ENCODE results near the gene TBCC. TPM values are rescaled to one million over a fixed set of nuclear protein-coding genes. Genes with fewer than 3 reads are reported as not detected.
"Not testable (repeated sequence)": the region's sequence is repeated elsewhere in the genome, so short reads cannot be mapped to it uniquely, and the experiment has no call there.

The TBCC gene
- total RNA-seq, 1 donor from 2014 or later, result 79.1 TPM

DNA sequence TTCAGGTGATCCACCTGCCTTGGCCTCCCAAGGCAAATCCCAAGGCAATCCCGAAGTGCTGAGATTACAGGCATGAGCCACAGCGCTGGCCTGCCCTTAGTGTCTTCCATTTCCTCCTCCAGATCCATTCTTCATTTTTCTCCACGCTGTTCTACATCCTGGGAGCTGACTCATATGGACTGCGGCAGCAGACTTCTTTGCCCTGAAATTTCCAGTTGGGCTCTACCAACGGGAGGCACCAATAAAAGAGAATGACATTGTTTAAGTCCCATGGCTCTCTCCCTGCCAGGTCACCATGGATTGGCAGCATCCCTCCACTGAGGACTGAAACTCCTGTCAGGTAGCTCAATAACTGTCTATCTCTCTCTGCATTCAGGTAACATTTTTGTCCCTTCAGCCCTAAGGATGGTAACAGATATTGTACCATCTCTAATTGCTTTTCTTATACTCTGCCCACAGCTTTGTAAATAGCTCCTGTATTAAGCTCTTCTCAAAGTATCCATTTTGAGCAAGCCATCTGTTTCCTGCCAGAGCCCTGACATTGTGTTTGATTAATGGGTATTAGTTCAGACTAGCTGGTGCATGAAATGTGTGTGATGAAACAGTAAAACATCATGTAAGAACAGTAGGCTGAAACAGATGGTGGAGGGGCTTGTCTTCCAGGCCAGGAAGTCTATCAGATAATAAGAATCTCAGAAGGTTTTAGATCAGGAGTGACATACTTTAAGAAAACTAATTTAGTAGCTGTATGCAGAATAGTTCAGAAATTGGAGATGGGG is 3.6 kb downstream of the TBCC start:
- DNase-seq (ENCODE audit: low spot score in 2 of 2) (no peak), FAIRE-seq (no peak)

DNA sequence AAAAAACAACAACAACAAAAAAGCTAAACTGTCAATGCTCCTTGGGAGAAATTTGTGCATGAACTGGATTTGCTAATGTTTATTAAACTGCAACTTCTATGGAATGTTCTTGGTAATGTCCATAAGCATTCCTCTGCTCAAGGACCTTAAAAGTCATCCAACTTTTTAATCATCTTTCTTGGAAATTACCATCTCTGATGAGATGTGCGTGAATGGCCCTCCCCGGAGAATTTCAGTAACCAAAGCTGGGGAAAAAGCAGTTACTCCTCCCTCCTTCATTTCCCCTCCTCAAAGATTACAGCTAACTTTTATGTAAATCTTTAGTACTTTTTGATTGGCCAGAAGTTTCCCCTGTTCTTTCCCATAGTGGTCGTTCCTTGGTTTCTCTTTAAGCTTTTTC is 5.2 kb downstream of the TBCC start:
- DNase-seq (ENCODE audit: low spot score in 2 of 2) (no peak), FAIRE-seq (no peak)

DNA sequence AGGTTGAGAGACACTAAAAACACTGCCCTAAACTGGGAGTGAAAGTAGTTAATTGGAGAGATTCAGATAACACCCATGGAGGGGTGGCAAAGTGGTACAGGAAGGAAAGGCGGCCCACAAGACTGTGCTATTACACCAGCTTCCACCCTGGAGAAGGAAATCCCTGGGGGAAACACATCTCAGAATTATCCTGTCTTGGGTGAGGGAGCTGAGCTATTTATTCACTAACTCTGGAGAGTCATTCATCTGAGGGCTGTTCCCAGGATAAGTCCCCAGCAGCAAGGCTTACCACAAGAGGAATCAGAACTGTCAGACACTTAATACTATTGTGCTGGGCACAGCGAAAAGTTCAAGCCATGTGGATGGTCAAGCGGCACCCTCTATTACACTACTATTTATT is 9.9 kb downstream of the TBCC start:
- FAIRE-seq, result no peak
- DNase-seq (ENCODE audit: low spot score in 2 of 2), result no peak

DNA sequence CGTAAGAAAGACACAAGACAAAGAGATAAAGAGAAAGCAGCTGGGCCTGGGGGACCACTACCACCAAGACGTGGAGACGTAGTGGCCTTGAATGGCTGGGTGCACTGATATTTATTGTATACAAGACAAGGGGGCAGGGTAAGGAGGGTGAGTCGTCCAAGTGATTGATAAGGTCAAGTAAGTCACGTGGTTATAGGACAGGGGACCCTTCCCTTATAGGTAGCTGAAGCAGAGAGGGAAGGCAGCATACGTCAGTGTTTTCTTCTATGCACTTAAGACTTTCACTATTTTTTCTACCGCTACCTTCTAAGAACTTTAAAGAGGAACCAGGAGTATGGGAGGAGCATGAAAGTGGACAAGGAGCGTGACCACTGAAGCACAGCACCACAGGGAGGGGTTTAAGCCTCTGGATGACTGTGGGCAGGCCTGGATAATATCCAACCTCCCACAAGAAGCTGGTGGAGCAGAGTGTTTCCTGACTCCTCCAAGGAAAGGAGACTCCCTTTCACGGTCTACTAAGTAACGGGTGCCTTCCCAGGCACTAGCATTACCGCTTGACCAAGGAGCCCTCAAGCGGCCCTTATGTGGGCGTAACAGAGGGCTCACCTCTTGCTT is 11.9 kb downstream of the TBCC start:
- FAIRE-seq; DNase-seq (ENCODE audit: low spot score in 2 of 2): not testable (repeated sequence)

DNA sequence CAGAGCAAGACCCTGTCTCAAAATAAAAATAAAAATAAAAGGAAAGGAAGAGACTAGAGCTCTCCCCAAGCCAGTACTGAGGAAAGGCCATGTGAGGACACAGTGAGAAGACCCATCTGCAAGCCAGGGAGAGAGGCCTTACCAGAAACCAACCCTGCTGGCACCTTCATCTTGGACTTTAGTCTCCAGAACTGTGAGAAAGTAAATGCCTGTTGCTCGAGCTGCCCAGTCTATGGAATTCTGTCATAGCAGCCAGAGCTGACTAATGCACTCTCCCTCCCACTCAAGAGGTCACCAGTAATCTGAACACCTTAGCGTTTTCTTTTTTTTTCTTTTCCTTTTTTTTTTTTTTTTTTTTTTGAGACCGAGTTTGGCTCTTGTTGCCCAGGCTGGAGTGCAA is 16.2 kb downstream of the TBCC start:
- no peak for DNase-seq (ENCODE audit: low spot score in 2 of 2)
- no peak for FAIRE-seq

DNA sequence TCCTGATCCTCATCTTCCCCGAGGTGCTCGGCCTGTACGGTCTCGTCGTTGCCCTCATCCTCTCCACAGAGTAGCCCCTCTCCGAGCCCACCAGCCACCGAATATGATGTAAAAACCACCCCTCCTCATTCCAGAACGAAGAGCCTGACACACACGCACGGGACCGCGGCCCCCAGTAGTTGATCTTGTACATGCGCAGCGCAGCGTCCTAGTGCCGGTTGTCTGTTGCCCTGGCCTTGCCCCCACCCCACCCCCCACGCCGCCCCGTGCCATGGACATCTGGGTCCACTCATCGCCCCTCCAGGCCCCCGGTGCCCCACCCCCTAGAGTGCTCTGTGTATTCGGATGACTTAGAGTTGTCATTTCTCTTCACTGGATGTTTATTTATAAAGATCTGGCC is 18.3 kb downstream of the TBCC start:
- FAIRE-seq (no peak), DNase-seq (ENCODE audit: low spot score in 2 of 2) (no peak)

DNA sequence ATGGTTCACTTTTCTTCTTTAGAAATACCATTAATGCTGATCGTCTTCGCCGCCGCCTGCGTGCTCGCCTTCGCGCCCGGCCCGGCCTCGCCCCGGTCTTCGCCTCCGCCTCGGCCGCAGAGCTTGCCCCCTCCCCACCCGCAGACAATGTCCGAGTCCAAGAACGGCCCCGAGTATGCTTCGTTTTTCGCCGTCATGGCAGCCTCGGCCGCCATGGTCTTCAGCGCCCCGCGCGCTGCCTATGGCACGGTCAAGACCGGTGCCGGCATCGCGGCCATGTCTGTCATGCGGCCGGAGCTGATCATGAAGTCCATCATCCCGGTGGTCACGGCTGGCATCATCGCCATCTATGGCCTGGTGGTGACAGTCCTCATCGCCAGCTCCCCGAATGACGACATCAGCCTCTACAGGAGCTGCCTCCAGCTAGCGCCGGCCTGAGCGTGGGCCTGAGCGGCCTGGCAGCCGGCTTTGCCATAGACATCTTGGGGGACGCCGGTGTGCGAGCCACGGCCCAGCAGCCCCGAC is 18.8 kb downstream of the TBCC start:
- DNase-seq (ENCODE audit: low spot score in 2 of 2), result peak in 1 of 2 donors; percentile 29
- FAIRE-seq, result no peak

DNA sequence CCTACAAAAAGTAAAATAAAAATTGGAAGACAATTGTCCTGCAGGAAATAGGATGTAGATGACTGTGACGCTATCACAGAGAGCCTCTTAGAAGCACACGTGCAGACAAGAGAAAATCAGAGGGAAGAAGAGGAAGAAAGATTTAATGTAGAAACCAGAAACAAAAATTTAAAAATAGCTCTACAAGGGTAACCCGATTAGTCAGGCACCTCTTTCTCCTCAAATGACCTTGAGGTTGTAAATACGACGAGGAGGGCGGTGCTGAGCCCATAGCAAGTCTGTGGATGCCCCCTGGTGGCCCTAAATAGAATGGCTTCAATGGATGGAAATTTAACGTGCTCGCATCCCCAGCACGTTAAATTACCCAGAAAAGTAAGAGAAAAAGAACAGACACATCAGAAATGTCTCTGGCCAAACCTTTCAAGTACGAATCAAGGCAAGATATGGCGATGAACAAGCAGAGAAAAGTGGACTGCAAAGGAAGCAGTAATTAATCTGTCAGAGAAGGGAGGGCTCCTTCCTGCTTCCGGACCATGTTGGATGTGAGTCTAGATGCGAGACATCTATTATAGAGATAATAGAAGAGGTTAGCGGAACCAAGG is 19.3 kb downstream of the TBCC start:
- DNase-seq (ENCODE audit: low spot score in 2 of 2) (peak; percentile 78 to 86), FAIRE-seq (no peak)

DNA sequence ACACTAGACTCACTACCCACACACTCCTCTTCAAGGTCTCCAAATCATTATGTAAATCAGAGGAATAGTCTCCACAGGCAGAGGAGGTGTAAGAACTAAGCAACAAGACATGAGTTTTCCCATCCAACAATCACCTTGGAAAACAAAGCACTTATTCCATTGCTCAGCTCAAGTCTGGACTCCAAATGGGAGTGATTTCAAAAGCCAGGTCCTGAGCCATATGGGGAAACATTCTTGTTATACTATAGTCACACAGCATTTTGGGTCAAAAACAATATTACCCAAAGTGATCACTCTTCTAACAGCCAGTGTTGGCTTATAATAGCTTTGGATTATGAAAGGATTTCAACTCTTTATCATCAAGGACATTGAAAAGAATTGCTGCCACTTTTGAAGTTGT is 19.9 kb downstream of the TBCC start:
- no peak for DNase-seq (ENCODE audit: low spot score in 2 of 2)

DNA sequence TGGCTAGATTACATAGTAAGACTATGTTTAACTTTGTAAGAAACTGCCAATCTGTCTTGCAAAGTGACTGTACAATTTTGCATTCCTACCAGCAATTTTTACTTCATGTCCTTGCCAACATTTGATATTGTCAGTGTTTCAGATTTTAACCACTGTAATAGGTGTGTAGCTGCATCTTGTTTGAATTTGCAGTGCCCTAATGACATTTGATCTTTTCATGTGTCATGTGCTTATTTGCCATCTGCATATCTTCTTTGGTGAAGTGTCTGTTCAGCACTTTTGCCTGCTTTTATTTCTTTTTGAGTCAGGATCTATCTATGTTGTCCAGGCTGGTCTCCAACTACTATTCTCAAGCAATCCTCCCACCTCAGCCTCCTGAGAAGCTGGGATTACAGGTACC is 21.1 kb downstream of the TBCC start:
- FAIRE-seq (no peak), DNase-seq (ENCODE audit: low spot score in 2 of 2) (no peak)

More for the DNA sequence above, 19.9 kb downstream of the TBCC start:
- FAIRE-seq, result no peak

DNA sequence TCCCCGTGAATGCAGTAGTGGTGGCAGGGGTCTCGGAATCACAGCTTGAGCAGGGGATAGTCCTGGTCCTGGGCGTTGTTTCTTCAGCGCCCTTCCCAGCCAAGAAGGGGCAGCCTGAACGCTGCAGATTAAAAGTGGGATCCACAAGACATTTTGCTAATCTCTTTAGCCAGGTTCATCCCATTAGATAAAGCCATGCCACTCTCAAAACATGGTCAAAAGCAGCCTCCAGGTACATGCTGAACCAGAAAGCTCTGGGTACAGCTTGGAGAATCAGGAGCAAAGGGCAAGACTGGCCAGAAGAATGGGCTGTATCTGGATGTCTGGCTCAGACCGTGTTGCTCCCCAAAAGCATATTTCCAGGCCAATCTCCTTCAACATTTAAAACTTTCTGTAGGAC is 23.4 kb downstream of the TBCC start, which contains the start of gene PRPH2:
PRPH2 (minus strand) TSS at position 101 of the 400 bp plus-strand sequence. CDS start 263 bp downstream, outside the sequence.
- DNase-seq (ENCODE audit: low spot score in 2 of 2), result no peak
- FAIRE-seq, result no peak

DNA sequence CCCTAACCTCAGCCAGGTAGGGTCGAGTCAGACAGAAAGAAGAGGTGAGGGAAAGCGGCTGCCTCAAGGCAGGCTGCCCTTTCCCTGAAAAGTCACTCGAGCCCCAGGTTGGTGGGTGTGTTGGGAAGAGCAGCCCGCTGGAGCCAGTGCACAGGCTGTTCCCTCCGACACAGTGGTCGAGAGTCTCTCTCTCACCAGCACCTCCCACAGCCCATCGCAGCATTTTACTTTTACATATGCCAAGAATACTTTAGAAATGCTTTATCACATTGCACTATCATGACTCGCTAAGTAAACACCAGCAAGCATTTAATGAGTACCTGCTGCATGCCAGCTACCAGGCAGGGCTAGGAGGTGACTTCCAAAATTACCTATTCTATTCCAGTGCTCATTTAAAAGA is 25.2 kb downstream of the TBCC start:
- DNase-seq (ENCODE audit: low spot score in 2 of 2) (no peak), FAIRE-seq (no peak)

DNA sequence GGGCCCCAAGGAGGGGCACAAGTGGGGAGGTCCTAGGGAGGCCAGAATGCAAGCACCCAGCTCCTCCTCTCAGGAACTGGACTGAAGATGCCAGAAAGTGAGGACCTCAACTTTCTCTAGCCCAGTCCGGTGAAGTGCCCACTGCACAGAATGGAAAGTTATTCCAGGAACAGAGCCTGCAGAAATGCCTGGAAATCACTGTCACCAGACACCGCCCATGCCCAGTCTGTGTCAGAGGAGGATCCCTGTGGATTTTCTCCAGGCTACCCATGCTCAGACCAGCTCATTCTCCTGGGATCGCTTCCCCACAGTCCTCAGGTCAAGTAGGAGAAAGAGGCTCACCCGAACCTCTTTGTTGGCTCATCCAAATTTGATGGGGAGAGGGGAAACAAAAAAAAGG is 30.0 kb downstream of the TBCC start:
- FAIRE-seq (no peak), DNase-seq (ENCODE audit: low spot score in 2 of 2) (no peak)

DNA sequence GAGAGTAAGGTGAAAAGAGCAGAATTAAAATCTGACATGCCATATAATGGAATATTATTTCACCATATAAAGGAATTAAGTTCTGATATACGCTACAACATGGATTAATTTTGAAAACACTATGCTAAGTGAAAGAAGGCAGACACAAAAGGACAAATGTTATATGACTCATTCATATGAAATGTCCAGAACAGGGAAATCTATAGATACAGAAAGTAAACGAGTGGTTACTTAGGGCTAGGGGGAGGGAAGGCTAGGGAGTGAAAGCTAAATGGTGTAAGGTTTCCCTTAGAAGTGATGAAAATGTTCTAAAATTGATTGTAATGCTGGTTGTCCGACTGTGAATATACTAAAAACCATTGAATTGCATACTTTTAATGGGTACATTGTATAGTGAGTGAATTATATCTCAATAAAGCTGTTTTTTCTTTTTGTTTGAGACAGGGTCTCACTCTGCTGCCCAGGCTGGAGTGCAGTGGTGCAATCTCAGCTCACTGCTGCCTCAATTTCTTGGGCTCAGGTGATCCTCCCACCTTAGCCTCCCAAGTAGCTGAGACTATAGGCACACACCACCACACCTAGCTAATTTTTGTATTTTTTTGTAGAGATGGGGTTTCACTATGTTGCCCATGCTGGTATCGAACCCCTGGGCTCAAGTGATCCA is 31.7 kb downstream of the TBCC start:
- DNase-seq (ENCODE audit: low spot score in 2 of 2) (no peak), FAIRE-seq (no peak)

DNA sequence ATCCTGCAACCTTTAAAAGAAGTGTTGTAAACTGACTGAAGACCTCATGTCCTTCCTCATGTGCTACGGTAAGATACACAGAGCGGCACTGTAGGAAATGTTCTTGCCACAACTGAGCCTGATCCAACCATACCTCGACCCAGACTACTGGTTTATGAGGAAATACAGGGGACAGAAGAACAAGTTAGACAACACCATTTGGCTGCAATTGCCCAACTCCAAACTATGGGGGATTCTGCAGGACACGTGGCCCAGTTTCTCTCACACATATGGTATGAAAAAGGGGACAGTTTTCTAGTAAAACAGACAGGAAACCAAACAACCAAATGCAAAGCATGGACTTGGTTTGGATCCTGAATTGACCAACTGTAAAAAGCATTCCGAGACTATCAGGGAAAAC is 34.0 kb downstream of the TBCC start:
- no peak for DNase-seq (ENCODE audit: low spot score in 2 of 2)
- FAIRE-seq, result no peak

DNA sequence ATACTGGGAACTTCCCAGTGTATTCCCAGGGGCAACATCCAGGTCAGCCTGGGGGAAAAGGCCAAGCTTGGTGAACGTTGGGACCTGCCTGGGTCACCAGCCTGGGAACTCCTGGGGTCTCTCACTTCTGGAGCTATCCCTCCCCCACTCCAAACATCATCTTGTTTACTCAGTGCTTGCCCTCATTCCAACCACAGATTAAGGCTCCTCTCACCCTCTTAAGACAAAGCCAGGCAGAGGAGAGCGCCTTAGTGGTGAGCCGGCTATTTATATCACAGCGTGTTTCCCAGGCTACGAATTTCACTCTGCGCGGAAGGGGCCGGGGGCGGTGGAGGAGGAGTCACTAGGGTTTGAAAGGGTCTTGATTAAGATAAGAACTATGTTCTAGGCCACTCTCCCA is 35.6 kb downstream of the TBCC start:
- FAIRE-seq (no peak), DNase-seq (ENCODE audit: low spot score in 2 of 2) (no peak)

DNA sequence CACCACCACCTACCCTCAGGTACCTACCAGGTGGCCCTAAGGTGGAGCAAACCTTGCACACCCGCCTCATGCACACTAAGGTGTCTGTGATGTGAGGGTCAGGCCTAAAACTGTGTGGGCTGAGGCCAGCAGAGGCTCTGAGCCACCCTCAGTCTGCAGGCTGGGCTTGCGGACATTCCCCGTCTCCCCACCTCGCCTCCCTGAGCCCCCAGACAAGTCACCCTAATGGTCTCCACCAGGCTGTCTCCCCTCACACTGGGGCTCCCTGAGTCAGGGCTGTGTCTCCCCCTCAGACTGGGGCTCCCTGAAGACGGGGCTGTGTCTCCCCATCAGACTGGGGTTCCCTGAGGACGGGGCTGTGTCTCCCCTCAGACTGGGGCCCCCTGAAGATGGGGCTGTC is 36.0 kb downstream of the TBCC start:
- DNase-seq (ENCODE audit: low spot score in 2 of 2) (no peak), FAIRE-seq (no peak)

DNA sequence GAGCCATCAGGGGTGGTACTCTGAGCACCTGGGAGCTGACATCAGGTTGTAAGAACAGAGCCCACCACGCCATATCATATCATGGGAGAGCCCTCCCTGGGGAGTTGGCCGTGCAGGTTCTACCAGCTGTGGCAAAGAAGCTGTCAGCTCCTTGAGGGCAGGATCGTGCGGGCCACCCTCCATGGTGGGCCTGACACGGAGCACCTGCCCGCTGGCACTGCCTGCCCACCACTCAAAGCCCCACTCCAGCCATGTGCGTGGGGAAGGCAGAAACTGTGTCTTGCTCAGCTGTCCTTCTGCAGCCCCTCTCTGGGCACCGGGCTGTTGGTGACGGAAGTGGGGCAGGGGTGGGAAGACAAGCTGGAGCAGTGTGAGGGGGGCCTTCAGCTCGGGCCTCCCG is 37.8 kb downstream of the TBCC start:
- FAIRE-seq, result no peak

DNA sequence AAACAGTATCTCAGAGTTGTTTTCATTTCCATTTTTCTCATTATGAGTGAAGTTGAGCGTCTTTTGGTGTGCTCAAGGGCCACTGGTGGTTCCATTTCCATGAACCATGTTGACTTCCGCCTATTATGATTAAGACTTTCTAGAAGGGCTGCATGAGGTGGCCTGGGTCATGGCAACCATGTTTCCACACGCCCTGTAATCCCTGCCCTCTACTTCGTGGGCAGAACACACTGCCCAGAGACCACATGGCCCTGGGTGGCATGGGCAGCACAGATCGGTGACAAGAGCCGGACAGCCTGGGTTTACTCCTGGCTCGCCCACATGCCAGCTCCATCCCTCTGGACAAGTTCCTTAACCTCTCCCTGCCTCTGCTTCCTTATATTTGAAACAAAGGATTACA is 38.3 kb downstream of the TBCC start:
- DNase-seq (ENCODE audit: low spot score in 2 of 2), result no peak
- no peak for FAIRE-seq

More for the DNA sequence above, 37.8 kb downstream of the TBCC start:
- DNase-seq (ENCODE audit: low spot score in 2 of 2), result no peak

DNA sequence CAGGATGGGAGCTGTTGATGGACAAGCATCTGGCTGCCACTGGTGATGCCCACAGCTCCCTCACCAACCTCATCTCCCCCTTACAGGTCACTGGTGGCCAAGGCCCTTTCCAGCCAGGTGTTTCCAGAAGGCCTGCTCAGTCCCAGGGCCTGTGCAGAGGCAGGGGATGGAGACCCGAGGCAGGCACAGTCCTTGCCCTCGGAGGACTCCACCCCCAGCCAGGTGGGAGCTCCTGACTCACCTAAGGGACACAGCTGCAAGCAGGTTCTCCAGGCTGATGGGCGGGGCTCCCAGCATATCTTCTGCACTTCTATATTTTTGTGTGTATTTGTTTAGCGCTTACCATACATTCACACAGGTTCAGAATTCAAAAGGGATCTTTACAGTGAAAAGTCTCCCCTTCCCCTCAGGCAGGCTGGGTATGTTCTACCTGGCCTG is 40.9 kb downstream of the TBCC start:
- DNase-seq (ENCODE audit: low spot score in 2 of 2) (no peak), FAIRE-seq (no peak)
